HuH-7.5 (cell line): Measurements from ENCODE around the gene PLPP4.

Experiments
- DNase-seq: peaks from one replicate; pipeline ENCODE4 v3.0.0; 2011; ENCODE audit warnings: low spot score

Gene PLPP4

GRCh38 chr10:120578134-120578533, 121.1 kb downstream of the PLPP4 start:
- no peak for DNase-seq

- DNase-seq: no peak
Measured at GRCh38 chr10:120578890-120579289, 121.9 kb downstream of the PLPP4 start.

- no peak for DNase-seq
Measured at GRCh38 chr10:120580918-120581895, 124.2 kb downstream of the PLPP4 start.

- DNase-seq: no peak
Measured at GRCh38 chr10:120582753-120583152, 125.7 kb downstream of the PLPP4 start.

- DNase-seq: no peak
Measured at GRCh38 chr10:120583424-120584108, 126.5 kb downstream of the PLPP4 start.

GRCh38 chr10:120584786-120585185, 127.8 kb downstream of the PLPP4 start:
- no peak for DNase-seq

- no peak for DNase-seq
Measured at GRCh38 chr10:120586471-120586872, 129.4 kb downstream of the PLPP4 start.

GRCh38 chr10:120587061-120587460, 130.0 kb downstream of the PLPP4 start:
- no peak for DNase-seq

GRCh38 chr10:120588311-120588710, 131.3 kb downstream of the PLPP4 start:
- no peak for DNase-seq

GRCh38 chr10:120593693-120594092, 136.7 kb downstream of the PLPP4 start:
- DNase-seq: no peak

- DNase-seq: no peak
Measured at GRCh38 chr10:120597902-120598301, 140.9 kb downstream of the PLPP4 start.

GRCh38 chr10:120598386-120598785, 141.4 kb downstream of the PLPP4 start:
- no peak for DNase-seq

GRCh38 chr10:120599200-120599724, 142.2 kb downstream of the PLPP4 start:
- no peak for DNase-seq

GRCh38 chr10:120600871-120601649, 144.0 kb downstream of the PLPP4 start:
- no peak for DNase-seq

GRCh38 chr10:120601999-120602398, 145.0 kb downstream of the PLPP4 start:
- DNase-seq: no peak

- DNase-seq: no peak
Measured at GRCh38 chr10:120605410-120605809, 148.4 kb downstream of the PLPP4 start.

GRCh38 chr10:120606051-120606764, 149.2 kb downstream of the PLPP4 start:
- DNase-seq: no peak

GRCh38 chr10:120607016-120607709, 150.1 kb downstream of the PLPP4 start:
- no peak for DNase-seq

- no peak for DNase-seq
Measured at GRCh38 chr10:120607710-120608703, 151.0 kb downstream of the PLPP4 start.

GRCh38 chr10:120609006-120609405, 152.0 kb downstream of the PLPP4 start:
- DNase-seq: no peak
